Activated T-helper 17 cell treated with anti-CD3 and anti-CD28 coated beads, Interleukin-2, amount 50 U/mL, for 72 hours (primary cell): ENCODE measurements around the gene P2RY2. TPM values are rescaled to one million over a fixed set of nuclear protein-coding genes. Genes with fewer than 3 reads are reported as not detected.
"Not testable (repeated sequence)": the region's sequence is repeated elsewhere in the genome, so short reads cannot be mapped to it uniquely, and the experiment has no call there.

Experiments used
- ATAC-seq: fragments of 150-1000 bp; cut with Tn5 transposase; replicated peaks from 2 replicates; pipeline ENCODE4 v1.10.0; 2021; ENCODE audit warnings: mild to moderate bottlenecking, moderate library complexity
- H3K27ac Mint-ChIP-seq: one replicate; pipeline ENCODE4 v1.8.0; 2022; ENCODE audit warnings: mixed read lengths
- H3K27me3 Mint-ChIP-seq: one replicate; pipeline ENCODE4 v1.8.0; 2022; ENCODE audit warnings: mixed read lengths
- H3K36me3 Mint-ChIP-seq: one replicate; pipeline ENCODE4 v1.8.0; 2022; ENCODE audit warnings: low read depth, mild to moderate bottlenecking, mixed read lengths
- H3K4me1 Mint-ChIP-seq: one replicate; pipeline ENCODE4 v1.8.0; 2022; ENCODE audit warnings: mixed read lengths
- H3K4me3 Mint-ChIP-seq: one replicate; pipeline ENCODE4 v1.8.0; 2022; ENCODE audit warnings: mild to moderate bottlenecking, mixed read lengths
- H3K9me3 Mint-ChIP-seq: one replicate; pipeline ENCODE4 v1.8.0; 2022; ENCODE audit warnings: mixed read lengths
- total RNA-seq, 2 donors: library from RNA; stranded (reverse); gene quantifications; one replicate each; pipeline ENCODE4 v1.2.3, GENCODE V29; 2022

The P2RY2 gene
- total RNA-seq, 2 donors from 2014 or later: not detected

DNA sequence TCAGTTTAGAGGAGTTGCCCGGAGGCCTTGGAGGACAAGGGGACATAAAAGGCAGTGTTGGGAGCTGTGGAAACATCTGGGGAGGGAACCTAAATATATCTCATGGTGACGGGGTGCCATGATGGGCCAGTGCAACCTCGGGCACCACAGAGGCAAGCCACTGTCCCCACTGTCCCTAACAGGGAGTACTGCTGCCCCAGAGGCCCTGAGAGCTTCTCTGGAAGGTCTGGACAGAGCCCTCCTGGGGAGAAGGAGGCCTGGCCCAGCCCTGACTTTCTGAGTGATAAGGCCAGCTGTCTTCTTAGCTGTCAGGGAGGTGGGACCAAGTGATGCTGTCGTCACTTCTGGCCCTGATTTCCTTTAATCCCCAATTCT lies 48.6 kb downstream of the P2RY2 start:
- Mint-ChIP-seq H3K27me3 (peaks cover 36% of the 10 kb centered on the region), H3K9me3 (no peaks in the 10 kb centered on the region), H3K27ac (no peak overlapping the region), H3K4me3 (no peak overlapping the region), H3K36me3 (no peaks in the 10 kb centered on the region), H3K4me1 (no peaks in the 10 kb centered on the region)
- ATAC-seq: no peak

DNA sequence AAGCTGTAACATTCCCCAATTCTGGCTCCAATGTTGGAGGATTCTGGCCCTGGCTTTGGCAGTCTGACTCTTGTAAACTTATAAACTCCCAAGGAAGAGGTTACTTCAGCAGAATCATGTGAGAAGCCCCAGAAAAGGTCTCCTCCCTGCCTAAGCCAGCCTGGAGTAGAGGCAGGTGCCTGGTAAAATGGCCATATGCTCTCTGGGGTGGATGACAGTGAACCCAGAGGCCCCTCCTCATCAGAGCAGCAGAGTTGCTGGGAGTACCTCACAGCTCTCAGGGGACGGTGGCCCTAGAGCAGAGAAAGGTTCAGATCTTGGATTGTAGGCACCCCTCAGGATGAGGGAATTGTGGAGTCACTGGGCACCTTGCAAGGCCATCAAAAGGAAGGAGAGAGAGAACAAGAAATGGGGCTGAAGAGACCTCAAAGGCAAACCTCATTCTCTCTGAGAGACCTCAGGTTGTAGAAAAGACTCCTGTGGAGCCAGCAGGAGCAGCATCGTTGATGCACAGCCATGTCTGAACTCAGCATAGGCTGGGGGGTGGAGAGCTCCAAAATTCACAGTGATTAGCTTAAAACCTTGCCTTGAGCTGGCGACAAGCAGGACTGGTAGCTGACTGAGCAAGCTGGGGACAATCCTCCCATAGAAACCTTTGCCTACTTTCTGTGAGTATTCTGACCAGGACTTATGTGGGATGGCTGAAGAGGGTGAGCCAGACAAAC lies 49.2 kb downstream of the P2RY2 start:
- no peaks in the 10 kb centered on the region for H3K4me1 Mint-ChIP-seq
- H3K36me3 Mint-ChIP-seq: no peaks in the 10 kb centered on the region
- no peak overlapping the region for H3K4me3 Mint-ChIP-seq
- peaks cover 32% of the 10 kb centered on the region for H3K27me3 Mint-ChIP-seq
- no peak overlapping the region for H3K27ac Mint-ChIP-seq
- H3K9me3 Mint-ChIP-seq: no peaks in the 10 kb centered on the region
- ATAC-seq: no peak

GRCh38 chr11:73267906-73268540 lies 49.9 kb downstream of the P2RY2 start:
- Mint-ChIP-seq H3K27ac (no peak overlapping the region), H3K36me3 (no peaks in the 10 kb centered on the region), H3K27me3 (peaks cover 26% of the 10 kb centered on the region), H3K4me1 (no peaks in the 10 kb centered on the region), H3K9me3 (no peaks in the 10 kb centered on the region), H3K4me3 (no peak overlapping the region)
- no peak for ATAC-seq

- H3K27me3 Mint-ChIP-seq: peaks cover 21% of the 10 kb centered on the region
- ATAC-seq: no peak
- H3K4me1 Mint-ChIP-seq: no peaks in the 10 kb centered on the region
- H3K9me3 Mint-ChIP-seq: no peaks in the 10 kb centered on the region
- no peak overlapping the region for H3K4me3 Mint-ChIP-seq
- H3K27ac Mint-ChIP-seq: no peak overlapping the region
- H3K36me3 Mint-ChIP-seq: no peaks in the 10 kb centered on the region
Measured at GRCh38 chr11:73268671-73269271, 50.7 kb downstream of the P2RY2 start.

- ATAC-seq: no peak
- Mint-ChIP-seq H3K4me1 (no peaks in the 10 kb centered on the region), H3K27me3 (peaks cover 21% of the 10 kb centered on the region), H3K36me3 (no peaks in the 10 kb centered on the region), H3K27ac (no peak overlapping the region), H3K9me3 (no peaks in the 10 kb centered on the region), H3K4me3 (no peak overlapping the region)
Measured at GRCh38 chr11:73269459-73270015, 51.5 kb downstream of the P2RY2 start.

- peaks cover 15% of the 10 kb centered on the region for H3K27me3 Mint-ChIP-seq
- H3K4me1 Mint-ChIP-seq: no peaks in the 10 kb centered on the region
- no peaks in the 10 kb centered on the region for H3K36me3 Mint-ChIP-seq
- no peaks in the 10 kb centered on the region for H3K9me3 Mint-ChIP-seq
- no peak for ATAC-seq
- H3K27ac Mint-ChIP-seq: no peak overlapping the region
- H3K4me3 Mint-ChIP-seq: no peak overlapping the region
Measured at GRCh38 chr11:73270016-73270854, 52.2 kb downstream of the P2RY2 start.

DNA sequence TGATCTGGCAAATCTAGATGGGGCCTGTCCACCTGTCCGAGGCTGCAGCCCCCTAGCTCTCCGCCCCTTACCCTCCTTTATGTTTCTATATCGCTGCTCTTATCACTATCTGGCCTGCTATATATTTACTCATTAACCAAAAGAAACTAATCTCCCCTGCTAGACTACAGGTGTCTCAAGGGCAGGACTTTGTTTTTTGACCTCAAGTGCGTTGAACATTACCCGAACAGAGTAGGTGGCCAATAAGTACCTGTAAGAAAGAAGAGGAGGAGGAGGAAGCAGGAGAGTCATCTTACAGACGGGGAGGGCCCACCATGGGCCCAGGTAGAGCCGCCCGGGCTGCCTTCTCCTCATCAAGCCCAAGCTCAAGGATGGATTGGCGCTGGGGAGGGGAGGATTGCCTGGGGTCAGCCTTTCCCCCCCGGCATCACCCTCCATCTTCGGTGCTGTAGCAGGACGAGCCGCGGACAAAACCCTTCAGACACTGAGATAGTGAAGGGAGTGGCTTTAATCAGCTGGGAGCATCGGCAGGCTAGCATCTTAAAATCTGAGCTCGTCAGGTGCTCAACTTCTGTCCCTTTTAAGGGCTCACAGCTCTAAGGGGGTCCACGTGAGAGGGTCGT lies 52.9 kb downstream of the P2RY2 start:
- Mint-ChIP-seq H3K4me3 (no peak overlapping the region), H3K27ac (no peak overlapping the region), H3K9me3 (no peaks in the 10 kb centered on the region), H3K27me3 (peaks cover 10% of the 10 kb centered on the region), H3K36me3 (no peaks in the 10 kb centered on the region), H3K4me1 (no peaks in the 10 kb centered on the region)
- ATAC-seq: no peak

- not testable (repeated sequence) for ATAC-seq, H3K4me3 Mint-ChIP-seq, H3K9me3 Mint-ChIP-seq, H3K4me1 Mint-ChIP-seq, H3K36me3 Mint-ChIP-seq, H3K27ac Mint-ChIP-seq, H3K27me3 Mint-ChIP-seq
Measured at GRCh38 chr11:73271478-73271865, 53.4 kb downstream of the P2RY2 start.

DNA sequence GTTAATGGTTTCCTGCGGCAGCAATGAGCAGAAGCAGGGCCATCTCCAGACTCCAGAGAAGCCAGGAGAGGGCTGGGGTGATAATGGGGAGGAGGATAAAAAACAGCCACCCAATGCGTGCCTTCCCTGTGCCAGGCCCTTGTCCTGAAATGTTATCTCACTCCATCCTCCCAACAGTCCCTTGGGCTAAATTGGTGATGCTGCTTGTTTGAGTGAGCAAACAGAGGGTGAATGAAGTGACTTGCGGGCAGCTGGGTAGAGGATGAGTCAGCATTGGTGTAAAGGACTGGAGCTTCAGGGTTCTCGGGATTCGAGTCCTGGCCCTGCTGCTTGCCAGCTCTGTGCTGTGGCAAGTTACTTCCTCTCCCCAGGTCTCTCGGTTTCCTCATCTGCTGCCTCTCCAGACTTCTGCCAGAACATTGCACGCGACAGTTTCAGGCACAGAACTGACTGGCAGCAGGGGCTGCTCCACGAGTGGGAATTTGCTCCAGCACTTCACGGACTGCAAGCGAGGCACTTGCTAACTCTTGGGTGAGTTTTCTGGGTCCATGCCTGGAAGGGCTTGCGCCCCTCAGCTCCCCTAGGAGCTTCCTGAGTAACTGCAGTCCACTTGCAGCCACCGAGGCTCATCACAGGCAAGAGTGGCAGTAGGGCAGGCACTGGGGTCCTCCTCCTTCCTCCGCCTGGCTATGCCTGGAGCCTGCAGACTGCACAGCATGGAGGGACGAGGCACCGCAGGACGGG lies 54.0 kb downstream of the P2RY2 start, which contains the start of gene P2RY6:
Gene P2RY6 (plus strand): TSS at position 403 of the 744 bp plus-strand sequence. CDS start 24,181 bp downstream, outside the sequence.
- Mint-ChIP-seq H3K27ac (no peak within 1 kb of the TSS), H3K9me3 (no peaks in the 10 kb centered on the region), H3K4me1 (no peaks in the 10 kb centered on the region), H3K36me3 (no peaks in the 10 kb centered on the region), H3K27me3 (peaks cover 4% of the 10 kb centered on the region), H3K4me3 (no peak within 1 kb of the TSS)
- no peak for ATAC-seq

DNA sequence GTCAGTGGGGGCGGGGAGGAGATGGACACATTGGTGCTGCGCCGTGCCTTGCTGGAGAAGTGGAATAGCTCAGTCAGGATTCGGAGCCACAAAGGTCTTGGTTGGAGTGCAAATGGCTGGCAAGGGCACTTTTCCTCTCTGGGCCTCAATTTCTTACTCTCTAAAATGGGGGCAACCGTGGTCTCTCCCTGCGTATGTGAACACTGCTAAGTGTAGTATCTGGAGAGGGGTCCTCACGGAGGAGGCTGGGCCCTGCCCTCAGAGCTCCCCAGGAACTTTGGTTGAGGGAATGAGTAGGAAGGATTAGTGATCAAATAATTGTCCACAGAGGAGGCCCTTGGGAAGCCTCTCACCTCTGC lies 54.6 kb downstream of the P2RY2 start:
- Mint-ChIP-seq H3K4me3 (no peak overlapping the region), H3K4me1 (no peaks in the 10 kb centered on the region), H3K27me3 (peaks cover 3% of the 10 kb centered on the region)

GRCh38 chr11:73273222-73273895 lies 55.3 kb downstream of the P2RY2 start:
- Mint-ChIP-seq H3K36me3 (no peaks in the 10 kb centered on the region), H3K4me3 (no peak overlapping the region), H3K27me3 (peaks cover 3% of the 10 kb centered on the region), H3K27ac (no peak overlapping the region), H3K9me3 (no peaks in the 10 kb centered on the region), H3K4me1 (no peaks in the 10 kb centered on the region)
- no peak for ATAC-seq

More for the DNA sequence above, 54.6 kb downstream of the P2RY2 start:
- Mint-ChIP-seq H3K36me3 (no peaks in the 10 kb centered on the region), H3K27ac (no peak overlapping the region), H3K9me3 (no peaks in the 10 kb centered on the region)
- ATAC-seq: no peak

- H3K4me1 Mint-ChIP-seq, H3K4me3 Mint-ChIP-seq, H3K27ac Mint-ChIP-seq, ATAC-seq, H3K36me3 Mint-ChIP-seq, H3K27me3 Mint-ChIP-seq, H3K9me3 Mint-ChIP-seq: not testable (repeated sequence)
Measured at GRCh38 chr11:73274191-73274590, 56.1 kb downstream of the P2RY2 start.

DNA sequence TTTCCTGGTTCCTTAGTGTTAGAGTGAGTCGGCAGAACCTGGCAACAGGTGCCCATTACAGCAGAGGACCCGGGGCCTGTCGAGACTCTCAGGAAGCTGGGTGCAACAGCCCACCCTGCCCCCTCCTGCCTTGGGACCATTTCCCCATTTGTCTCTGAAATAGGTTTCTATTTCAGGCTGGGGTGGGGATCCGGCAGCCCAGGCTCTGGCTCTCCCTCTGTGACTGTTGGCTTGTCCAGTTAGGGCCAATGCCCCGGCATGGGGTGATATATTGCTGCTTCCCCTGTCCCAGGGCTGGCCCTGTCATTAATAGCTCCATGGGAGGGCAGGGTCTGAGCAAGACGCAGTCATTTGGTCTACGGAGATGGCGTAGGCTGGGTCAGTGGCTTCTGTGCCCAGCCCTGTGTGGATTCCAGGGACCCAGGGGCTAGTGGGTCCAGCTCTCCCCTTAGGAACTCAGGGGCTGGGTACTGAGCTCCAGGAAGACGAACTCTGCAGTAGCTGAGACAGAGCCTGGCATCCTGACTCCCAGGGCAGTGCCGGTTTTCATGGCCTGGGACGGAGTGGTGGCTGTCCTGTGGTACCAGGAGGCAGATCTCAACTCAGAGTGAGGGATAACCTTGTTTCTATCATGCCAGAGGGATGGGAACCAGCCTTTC lies 56.8 kb downstream of the P2RY2 start:
- no peaks in the 10 kb centered on the region for H3K4me1 Mint-ChIP-seq
- no peak overlapping the region for H3K27ac Mint-ChIP-seq
- H3K36me3 Mint-ChIP-seq: no peaks in the 10 kb centered on the region
- H3K4me3 Mint-ChIP-seq: no peak overlapping the region
- H3K27me3 Mint-ChIP-seq: no peaks in the 10 kb centered on the region
- ATAC-seq: no peak
- H3K9me3 Mint-ChIP-seq: no peaks in the 10 kb centered on the region
